Transverse colon (tissue), 4 donors: Measurements from ENCODE around the gene BRIX1. TPM values are rescaled to one million over a fixed set of nuclear protein-coding genes. Genes with fewer than 3 reads are reported as not detected.

ENCODE experiments used
- DNase-seq: peaks from one replicate; pipeline ENCODE4 v3.0.0-alpha.2; 2019
- H3K27ac ChIP-seq, 4 donors: fragments of 200-600 bp; sonication (generic); 2 replicates each; pipeline ENCODE4 v1.5.1; 2016 to 2018; ENCODE audit warnings: inconsistent platforms in 4 of 4
- H3K27me3 ChIP-seq: fragments of 200-600 bp; sonication (generic); 2 replicates; pipeline ENCODE4 v1.5.1; 2017; ENCODE audit warnings: inconsistent platforms
- H3K36me3 ChIP-seq, 4 donors: fragments of 200-600 bp; sonication (generic); 2 replicates each; pipeline ENCODE4 v1.5.1; 2017 to 2019; ENCODE audit warnings: inconsistent platforms in 4 of 4
- H3K4me1 ChIP-seq, 4 donors: fragments of 200-600 bp; sonication (generic); 2 replicates each; pipeline ENCODE4 v1.5.1; 2017 to 2020; ENCODE audit warnings: inconsistent platforms in 4 of 4
- H3K4me3 ChIP-seq, 4 donors: fragments of 200-600 bp; sonication (generic); 1 replicate in 1 of 4; 2 replicates in 3 of 4; pipeline versions ENCODE4 v1.5.1 to v1.6.1; 2017 to 2019; ENCODE audit warnings: inconsistent platforms in 4 of 4
- H3K9me3 ChIP-seq, 2 donors: fragments of 200-600 bp; sonication (generic); 2 replicates each; pipeline ENCODE4 v1.5.1; 2017 to 2019; ENCODE audit warnings: inconsistent platforms in 2 of 2
- EP300 ChIP-seq: sonication (generic); formaldehyde crosslinking; IDR thresholded peaks from one replicate; pipeline ENCODE4 v1.6.1; 2017; ENCODE audit warnings: antibody characterized with exemption, low read depth
- POLR2A ChIP-seq: fragments of 450-650 bp; IDR thresholded peaks from one replicate; pipeline ENCODE4 v1.6.1; 2016; ENCODE audit warnings: antibody characterized with exemption, mild to moderate bottlenecking, moderate library complexity
- POLR2AphosphoS5 ChIP-seq, 3 donors: sonication (generic); formaldehyde crosslinking; IDR thresholded peaks; one replicate each; pipeline ENCODE4 v1.6.1; 2016; ENCODE audit warnings: antibody characterized with exemption in 3 of 3
- WGBS, 2 donors: methylation state at CpG; one replicate each; pipeline ENCODE4 v1.1.5; 2018; ENCODE audit warnings: low coverage in 1 of 2; 5-methylcytosine and 5-hydroxymethylcytosine counted together
- in situ Hi-C, 4 donors: fragments of 200-750 bp; cut with MboI; loops; one replicate each; pipeline versions ENCODE4 v1.15.0 to v1.15.1; 2017; ENCODE audit warnings: low sequenced_read_pairs in 3 of 4, low pct_ligation_motif_present in 1 of 4, low pct_unique_long_range_greater_than_20kb in 1 of 4
- intact Hi-C: fragments of 100-400 bp; cut with DNase I; formaldehyde crosslinking; loops from one replicate; pipeline ENCODE4 v1.15.1; 2023; ENCODE audit warnings: low total_unique reads
- total RNA-seq, 4 donors: library from RNA; depleted of rRNA; stranded (reverse); fragments of >200 nt; gene quantifications; one replicate each; pipeline ENCODE4 v1.1.0, GENCODE V29; 2016
- TF ChIP-seq, protein P1 (sequence below), 5 experiments: fragments of 200-600 bp in 3 of 5; fragments of 450-650 bp in 2 of 5; sonication (generic) in 3 of 5; IDR thresholded peaks; 1 replicate in 2 of 5; 2 replicates in 3 of 5; pipeline ENCODE4 v1.5.1; 2016 to 2017; ENCODE audit warnings: antibody characterized with exemption in 5 of 5, inconsistent platforms in 3 of 5, mild to moderate bottlenecking in 2 of 5, moderate library complexity in 1 of 5

Gene BRIX1
- total RNA-seq, 4 donors from 2014 or later = 1.5 to 15.6 (median 7.5) TPM

DNA sequence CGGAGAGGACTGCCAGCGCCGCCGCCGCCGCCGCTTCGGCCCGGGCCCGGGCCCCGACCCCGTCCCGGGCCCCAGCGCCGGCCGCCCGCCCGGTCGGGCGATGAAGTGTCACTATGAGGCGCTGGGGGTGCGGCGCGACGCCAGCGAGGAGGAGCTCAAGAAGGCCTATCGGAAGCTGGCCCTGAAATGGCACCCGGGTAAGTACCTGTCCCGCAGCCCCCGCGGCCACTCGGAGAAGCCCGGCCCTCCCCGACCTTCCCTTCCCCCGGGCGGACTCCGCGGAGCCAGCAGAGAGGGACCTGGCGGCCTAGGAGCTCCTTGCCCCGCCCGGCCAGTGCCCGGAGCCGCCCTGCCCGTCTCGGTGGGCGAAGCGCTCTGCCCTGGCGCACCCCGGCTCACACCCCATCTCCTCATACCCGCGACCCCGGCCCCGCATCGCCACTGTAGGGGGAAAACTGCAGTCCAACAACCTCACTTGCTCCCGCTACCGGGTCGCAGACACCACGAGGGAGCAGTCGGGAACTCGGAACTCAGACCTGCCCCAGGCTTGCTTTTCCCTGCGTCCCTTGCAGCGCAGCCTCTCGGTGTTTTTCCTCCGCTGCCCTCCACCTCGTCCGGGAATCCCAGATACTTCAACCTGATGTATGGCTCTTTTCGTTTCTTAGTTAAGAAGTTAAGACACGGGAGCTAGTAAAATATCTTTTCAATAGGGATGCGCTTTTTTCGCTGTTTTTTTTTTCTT is 14.4 kb downstream of the BRIX1 start:
- in situ Hi-C loops = no loop called here
- H3K36me3 ChIP-seq = peaks cover 0 to 16% (median 5%) of the 10 kb centered on the region in 4 donors
- DNase-seq = peak; percentile 92
- TF ChIP-seq POLR2AphosphoS5 (IDR thresholded peaks at IDR 0.05) (peak; percentile 52 to 67 (median 53)), POLR2A (peak; percentile 85), EP300 (no peak)
- TF ChIP-seq, protein P1, sequence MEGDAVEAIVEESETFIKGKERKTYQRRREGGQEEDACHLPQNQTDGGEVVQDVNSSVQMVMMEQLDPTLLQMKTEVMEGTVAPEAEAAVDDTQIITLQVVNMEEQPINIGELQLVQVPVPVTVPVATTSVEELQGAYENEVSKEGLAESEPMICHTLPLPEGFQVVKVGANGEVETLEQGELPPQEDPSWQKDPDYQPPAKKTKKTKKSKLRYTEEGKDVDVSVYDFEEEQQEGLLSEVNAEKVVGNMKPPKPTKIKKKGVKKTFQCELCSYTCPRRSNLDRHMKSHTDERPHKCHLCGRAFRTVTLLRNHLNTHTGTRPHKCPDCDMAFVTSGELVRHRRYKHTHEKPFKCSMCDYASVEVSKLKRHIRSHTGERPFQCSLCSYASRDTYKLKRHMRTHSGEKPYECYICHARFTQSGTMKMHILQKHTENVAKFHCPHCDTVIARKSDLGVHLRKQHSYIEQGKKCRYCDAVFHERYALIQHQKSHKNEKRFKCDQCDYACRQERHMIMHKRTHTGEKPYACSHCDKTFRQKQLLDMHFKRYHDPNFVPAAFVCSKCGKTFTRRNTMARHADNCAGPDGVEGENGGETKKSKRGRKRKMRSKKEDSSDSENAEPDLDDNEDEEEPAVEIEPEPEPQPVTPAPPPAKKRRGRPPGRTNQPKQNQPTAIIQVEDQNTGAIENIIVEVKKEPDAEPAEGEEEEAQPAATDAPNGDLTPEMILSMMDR (IDR thresholded peaks at IDR 0.05) = no peak
- peaks cover 13 to 19% (median 15%) of the 10 kb centered on the region in 4 donors for H3K4me1 ChIP-seq
- intact Hi-C loops = no loop called here
- H3K27ac ChIP-seq = peak overlapping the region; percentile 95 to 99 (median 98)
- WGBS, 2 donors = 1 to 2% methylated on average over 12 to 60 of the region's 70 CpGs
- H3K9me3 ChIP-seq = no peaks in the 10 kb centered on the region
- H3K27me3 ChIP-seq = no peaks in the 10 kb centered on the region
- H3K4me3 ChIP-seq = peak overlapping the region; percentile 67 to 99 (median 84)

GRCh38 chr5:34930462-34930844 is 14.9 kb downstream of the BRIX1 start:
- Histone ChIP-seq H3K4me3 (peak overlapping the region; percentile 67 to 99 (median 84)), H3K9me3 (no peaks in the 10 kb centered on the region), H3K27me3 (no peaks in the 10 kb centered on the region), H3K27ac (peak overlapping the region; percentile 95 to 99 (median 98)), H3K4me1 (peaks cover 13 to 19% (median 15%) of the 10 kb centered on the region in 4 donors), H3K36me3 (peaks cover 0 to 13% (median 3%) of the 10 kb centered on the region in 4 donors)
- 0% methylated on average over 2 to 3 of the region's 3 CpGs for WGBS, 2 donors
- intact Hi-C loops (no loop called here), in situ Hi-C loops (no loop called here)
- DNase-seq = no peak
- TF ChIP-seq EP300 (no peak), POLR2AphosphoS5 (IDR thresholded peaks at IDR 0.05) (no peak), POLR2A (no peak)
- TF ChIP-seq, protein P1 (IDR thresholded peaks at IDR 0.05) = no peak

- TF ChIP-seq EP300 = no peak
- DNase-seq = no peak
- Histone ChIP-seq H3K4me1 (peaks cover 13 to 19% (median 15%) of the 10 kb centered on the region in 4 donors), H3K9me3 (no peaks in the 10 kb centered on the region), H3K27ac (peak overlapping the region; percentile 95 to 99 (median 98)), H3K36me3 (peaks cover 0 to 12% (median under 1%) of the 10 kb centered on the region in 4 donors), H3K4me3 (peak overlapping the region in 3 of 4 donors; percentile 67 to 99 (median 74)), H3K27me3 (no peaks in the 10 kb centered on the region)
- 61 to 65% methylated on average over 4 of the region's 4 CpGs for WGBS, 2 donors
- intact Hi-C loops (no loop called here), in situ Hi-C loops (no loop called here)
Measured at GRCh38 chr5:34930870-34931269, 15.4 kb downstream of the BRIX1 start.

DNA sequence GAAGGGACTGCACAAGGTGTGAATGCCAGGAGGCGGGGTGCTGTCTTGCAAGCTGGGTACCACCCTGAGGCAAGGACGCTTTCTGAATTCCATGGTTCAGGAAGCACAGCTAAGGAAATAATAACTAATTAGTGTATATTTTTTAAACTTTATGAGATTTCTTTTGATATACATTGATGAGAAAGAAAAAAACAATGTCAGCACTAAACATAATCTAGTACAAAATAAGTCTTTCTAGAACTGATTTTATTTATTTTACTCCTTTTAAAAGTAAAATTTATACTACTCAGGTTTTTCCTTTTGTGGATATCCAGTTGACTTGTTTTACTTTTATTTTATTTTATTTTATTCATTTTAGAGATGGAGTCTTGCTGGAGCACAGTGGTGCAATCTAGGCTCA is 17.4 kb downstream of the BRIX1 start:
- in situ Hi-C loops = no loop called here
- TF ChIP-seq, protein P1 (IDR thresholded peaks at IDR 0.05) = no peak
- no peak for TF ChIP-seq POLR2A
- no peak for TF ChIP-seq POLR2AphosphoS5 (IDR thresholded peaks at IDR 0.05)
- TF ChIP-seq EP300 = no peak
- Histone ChIP-seq H3K4me3 (no peak overlapping the region), H3K36me3 (peaks cover 0 to 24% (median 9%) of the 10 kb centered on the region in 4 donors), H3K4me1 (peaks cover 13 to 19% (median 15%) of the 10 kb centered on the region in 4 donors), H3K27ac (no peak overlapping the region), H3K9me3 (no peaks in the 10 kb centered on the region), H3K27me3 (no peaks in the 10 kb centered on the region)
- whole genome bisulfite sequencing, 2 donors = 80 to 98% methylated on average over 1 to 2 of the region's 2 CpGs
- intact Hi-C loops = no loop called here
- no peak for DNase-seq
